ENCODE data around the gene C3orf85. TPM values are rescaled to one million over a fixed set of nuclear protein-coding genes. Genes with fewer than 3 reads are reported as not detected.

C3orf85 gene
- total RNA-seq, 1 experiment from 2014 or later: not detected

DNA sequence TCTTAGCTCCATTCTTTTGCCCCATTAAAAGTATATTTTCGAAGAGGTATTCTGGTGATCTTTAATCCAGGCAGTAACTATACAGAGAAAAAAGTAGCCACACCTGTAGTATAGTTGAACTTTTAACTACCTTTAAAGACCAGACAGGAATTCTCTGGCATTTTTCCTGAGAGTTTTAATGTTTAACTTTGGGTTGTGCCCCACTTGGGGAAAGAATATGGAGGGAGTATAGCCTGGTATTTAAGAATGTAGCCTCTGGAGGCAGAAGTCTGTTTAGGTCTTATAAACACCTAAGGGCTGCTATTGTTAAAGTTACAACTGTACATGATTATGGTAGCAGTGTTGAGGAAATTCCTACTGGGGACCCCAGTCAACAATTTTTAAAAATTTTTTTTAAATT lies 19.3 kb downstream of the C3orf85 start:
- Histone ChIP-seq H3K36me3 (ENCODE audit: insufficient read depth, low read length, poor library complexity, severe bottlenecking) (no peaks in the 10 kb centered on the region), H3K4me3 (ENCODE audit: low read depth, low read length, poor library complexity, severe bottlenecking) (no peak overlapping the region), H3K27me3 (replicated peaks; ENCODE audit: insufficient read depth, low read depth, low read length, poor library complexity) (no peaks in the 10 kb centered on the region), H3K27ac (ENCODE audit: low read depth, low read length, poor library complexity, severe bottlenecking) (no peak overlapping the region), H3K4me1 (ENCODE audit: insufficient read depth, low read length, poor library complexity, severe bottlenecking) (no peaks in the 10 kb centered on the region), H3K9me3 (ENCODE audit: low read depth, low read length, poor library complexity, severe bottlenecking) (no peaks in the 10 kb centered on the region)
- TF ChIP-seq, protein P1, sequence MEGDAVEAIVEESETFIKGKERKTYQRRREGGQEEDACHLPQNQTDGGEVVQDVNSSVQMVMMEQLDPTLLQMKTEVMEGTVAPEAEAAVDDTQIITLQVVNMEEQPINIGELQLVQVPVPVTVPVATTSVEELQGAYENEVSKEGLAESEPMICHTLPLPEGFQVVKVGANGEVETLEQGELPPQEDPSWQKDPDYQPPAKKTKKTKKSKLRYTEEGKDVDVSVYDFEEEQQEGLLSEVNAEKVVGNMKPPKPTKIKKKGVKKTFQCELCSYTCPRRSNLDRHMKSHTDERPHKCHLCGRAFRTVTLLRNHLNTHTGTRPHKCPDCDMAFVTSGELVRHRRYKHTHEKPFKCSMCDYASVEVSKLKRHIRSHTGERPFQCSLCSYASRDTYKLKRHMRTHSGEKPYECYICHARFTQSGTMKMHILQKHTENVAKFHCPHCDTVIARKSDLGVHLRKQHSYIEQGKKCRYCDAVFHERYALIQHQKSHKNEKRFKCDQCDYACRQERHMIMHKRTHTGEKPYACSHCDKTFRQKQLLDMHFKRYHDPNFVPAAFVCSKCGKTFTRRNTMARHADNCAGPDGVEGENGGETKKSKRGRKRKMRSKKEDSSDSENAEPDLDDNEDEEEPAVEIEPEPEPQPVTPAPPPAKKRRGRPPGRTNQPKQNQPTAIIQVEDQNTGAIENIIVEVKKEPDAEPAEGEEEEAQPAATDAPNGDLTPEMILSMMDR (conservative IDR thresholded peaks at IDR 0.05; ENCODE audit: low read depth, low read length): no peak
- TF ChIP-seq EZH2 (IDR thresholded peaks at IDR 0.05; ENCODE audit: borderline replicate concordance, low read depth, low read length, poor library complexity, severe bottlenecking): no peak
- BruUV-seq (replicated peaks): no TSS peak
- ChIA-PET POLR2A (ENCODE audit: low non-redundant PET) (no interaction called here), CTCF (no interaction called here)
- DNase-seq (ENCODE audit: low spot score): no peak
- intact Hi-C loops (cut with micrococcal nuclease; ENCODE audit: unreplicated experiment): no loop called here

DNA sequence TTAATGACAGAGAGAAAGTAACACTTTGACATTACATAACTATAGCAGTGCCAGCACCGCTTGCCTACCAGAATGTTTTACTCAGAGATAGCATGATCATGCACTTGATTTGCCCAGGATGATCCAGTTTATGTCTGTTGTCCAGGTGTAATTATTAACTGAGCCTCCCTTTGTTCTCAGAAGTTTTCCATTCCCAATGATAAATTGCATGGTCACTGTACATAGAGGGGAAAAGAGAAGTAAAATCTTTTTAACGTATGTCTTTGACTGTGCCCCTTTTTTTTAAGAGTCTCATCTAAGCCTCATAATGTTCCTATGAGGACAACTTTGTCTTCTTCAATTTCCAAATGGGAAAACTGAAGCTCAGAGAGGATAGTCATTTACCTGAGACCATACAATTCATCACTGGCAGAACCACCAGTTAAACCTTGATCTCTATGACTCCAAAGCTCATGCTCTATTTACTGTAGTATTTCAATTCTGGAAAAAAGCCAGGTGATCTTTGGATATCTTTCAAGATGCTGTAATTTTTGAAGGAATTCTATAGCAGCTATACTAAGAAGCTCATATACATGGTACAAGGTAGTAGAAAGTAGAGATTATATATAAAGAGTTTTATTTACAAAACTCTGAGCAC lies 25.1 kb downstream of the C3orf85 start:
- H3K4me1 ChIP-seq (ENCODE audit: insufficient read depth, low read length, poor library complexity, severe bottlenecking): no peaks in the 10 kb centered on the region
- H3K9me3 ChIP-seq (ENCODE audit: low read depth, low read length, poor library complexity, severe bottlenecking): no peaks in the 10 kb centered on the region
- H3K4me3 ChIP-seq (ENCODE audit: low read depth, low read length, poor library complexity, severe bottlenecking): no peak overlapping the region
- BruUV-seq (replicated peaks): no TSS peak
- no peak overlapping the region for H3K27ac ChIP-seq (ENCODE audit: low read depth, low read length, poor library complexity, severe bottlenecking)
- intact Hi-C loops (cut with micrococcal nuclease; ENCODE audit: unreplicated experiment): no loop called here
- no peaks in the 10 kb centered on the region for H3K36me3 ChIP-seq (ENCODE audit: insufficient read depth, low read length, poor library complexity, severe bottlenecking)
- H3K27me3 ChIP-seq (replicated peaks; ENCODE audit: insufficient read depth, low read depth, low read length, poor library complexity): no peaks in the 10 kb centered on the region
- no peak for DNase-seq (ENCODE audit: low spot score)
- POLR2A ChIA-PET (ENCODE audit: low non-redundant PET): no interaction called here
- TF ChIP-seq, protein P1 (conservative IDR thresholded peaks at IDR 0.05; ENCODE audit: low read depth, low read length): no peak
- no peak for TF ChIP-seq EZH2 (IDR thresholded peaks at IDR 0.05; ENCODE audit: borderline replicate concordance, low read depth, low read length, poor library complexity, severe bottlenecking)
- CTCF ChIA-PET: no interaction called here

DNA sequence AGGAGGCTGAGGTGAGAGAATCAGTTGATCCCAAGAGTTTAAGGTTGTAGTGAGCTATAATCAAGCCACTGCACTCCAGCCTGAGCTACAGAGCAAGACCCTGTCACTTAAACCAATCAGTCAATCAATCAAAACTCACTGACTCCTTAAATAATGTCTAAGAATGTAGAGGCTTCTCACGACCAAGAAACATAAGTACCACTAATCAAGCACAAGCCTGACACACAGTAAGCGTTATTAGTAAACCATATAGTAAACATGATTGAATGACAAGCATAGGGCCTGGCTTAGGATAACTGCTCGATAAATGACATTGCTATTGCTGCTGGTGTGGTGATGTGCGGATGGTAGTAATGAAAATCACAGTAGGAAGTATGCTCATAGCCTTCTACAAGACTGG lies 29.4 kb downstream of the C3orf85 start:
- no peak for DNase-seq (ENCODE audit: low spot score)
- H3K4me1 ChIP-seq (ENCODE audit: insufficient read depth, low read length, poor library complexity, severe bottlenecking): no peaks in the 10 kb centered on the region

More for the DNA sequence above, 29.4 kb downstream of the C3orf85 start:
- Histone ChIP-seq H3K9me3 (ENCODE audit: low read depth, low read length, poor library complexity, severe bottlenecking) (no peaks in the 10 kb centered on the region), H3K27ac (ENCODE audit: low read depth, low read length, poor library complexity, severe bottlenecking) (no peak overlapping the region), H3K27me3 (replicated peaks; ENCODE audit: insufficient read depth, low read depth, low read length, poor library complexity) (no peaks in the 10 kb centered on the region), H3K36me3 (ENCODE audit: insufficient read depth, low read length, poor library complexity, severe bottlenecking) (no peaks in the 10 kb centered on the region), H3K4me3 (ENCODE audit: low read depth, low read length, poor library complexity, severe bottlenecking) (no peak overlapping the region)
- TF ChIP-seq EZH2 (IDR thresholded peaks at IDR 0.05; ENCODE audit: borderline replicate concordance, low read depth, low read length, poor library complexity, severe bottlenecking): no peak
- TF ChIP-seq, protein P1 (conservative IDR thresholded peaks at IDR 0.05; ENCODE audit: low read depth, low read length): no peak
- intact Hi-C loops (cut with micrococcal nuclease; ENCODE audit: unreplicated experiment): no loop called here
- POLR2A ChIA-PET (ENCODE audit: low non-redundant PET): no interaction called here
- CTCF ChIA-PET: no interaction called here
- no TSS peak for BruUV-seq (replicated peaks)
